Measurements from ENCODE around the gene ZCWPW1.
A peak's percentile ranks its signal among the peaks of the same experiment; 100 is the strongest.
"Not testable (repeated sequence)": the region's sequence is repeated elsewhere in the genome, so short reads cannot be mapped to it uniquely, and the experiment has no call there.

The ZCWPW1 gene

GRCh38 chr7:100457033-100457432, 28.5 kb upstream of the ZCWPW1 start:
- H3K4me3 ChIP-seq (ENCODE audit: low read depth, low read length): no peak overlapping the region

GRCh38 chr7:100456562-100456961, 28.1 kb upstream of the ZCWPW1 start:
- DNase-seq (ENCODE audit: low read depth): no peak
- H3K4me3 ChIP-seq (ENCODE audit: low read depth, low read length): no peak overlapping the region

More at GRCh38 chr7:100457033-100457432, 28.5 kb upstream of the ZCWPW1 start:
- DNase-seq (ENCODE audit: low read depth): no peak

GRCh38 chr7:100455206-100455605, 26.7 kb upstream of the ZCWPW1 start:
- no peak overlapping the region for H3K4me3 ChIP-seq (ENCODE audit: low read depth, low read length)
- DNase-seq (ENCODE audit: low read depth): no peak

- not testable (repeated sequence) for DNase-seq (ENCODE audit: low read depth); H3K4me3 ChIP-seq (ENCODE audit: low read depth, low read length)
These were observed 25.4 kb upstream of the ZCWPW1 start for GRCh38 chr7:100453854-100454253.

DNA sequence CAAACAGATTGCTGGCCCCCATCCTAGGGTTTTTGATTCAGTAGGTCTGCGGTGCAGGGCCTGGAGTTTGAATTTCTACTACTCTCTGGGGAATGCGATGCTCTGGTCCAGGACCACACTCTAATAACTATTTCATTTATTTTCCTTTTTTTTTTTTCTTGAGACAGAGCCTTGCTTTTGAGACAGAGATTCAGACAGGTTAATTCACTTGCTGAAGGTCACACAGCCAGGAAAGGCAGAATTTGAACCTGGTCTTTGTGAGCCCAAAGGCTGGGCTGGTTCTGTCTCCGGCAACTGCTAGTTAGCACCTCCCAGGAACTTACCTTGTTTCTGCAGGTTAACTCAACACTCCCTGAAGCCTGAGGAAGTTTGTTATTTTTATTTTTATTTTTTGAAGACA, 24.0 kb upstream of the ZCWPW1 start:
- H3K4me3 ChIP-seq (ENCODE audit: low read depth, low read length): no peak overlapping the region
- DNase-seq (ENCODE audit: low read depth): no peak

- H3K4me3 ChIP-seq (ENCODE audit: low read depth, low read length): no peak overlapping the region
These were observed 20.8 kb upstream of the ZCWPW1 start for GRCh38 chr7:100449190-100449795.

GRCh38 chr7:100447363-100447762, 18.9 kb upstream of the ZCWPW1 start:
- DNase-seq (ENCODE audit: low read depth); H3K4me3 ChIP-seq (ENCODE audit: low read depth, low read length): not testable (repeated sequence)

More at GRCh38 chr7:100449190-100449795, 20.8 kb upstream of the ZCWPW1 start:
- DNase-seq (ENCODE audit: low read depth): no peak

- DNase-seq (ENCODE audit: low read depth): peak; percentile 17
- no peak overlapping the region for H3K4me3 ChIP-seq (ENCODE audit: low read depth, low read length)
These were observed 17.5 kb upstream of the ZCWPW1 start for GRCh38 chr7:100446040-100446439.

GRCh38 chr7:100444311-100445278, 16.1 kb upstream of the ZCWPW1 start:
- DNase-seq (ENCODE audit: low read depth): peak; percentile 13
- no peak overlapping the region for H3K4me3 ChIP-seq (ENCODE audit: low read depth, low read length)

GRCh38 chr7:100443096-100443840, 14.8 kb upstream of the ZCWPW1 start:
- no peak for DNase-seq (ENCODE audit: low read depth)
- no peak overlapping the region for H3K4me3 ChIP-seq (ENCODE audit: low read depth, low read length)

DNA sequence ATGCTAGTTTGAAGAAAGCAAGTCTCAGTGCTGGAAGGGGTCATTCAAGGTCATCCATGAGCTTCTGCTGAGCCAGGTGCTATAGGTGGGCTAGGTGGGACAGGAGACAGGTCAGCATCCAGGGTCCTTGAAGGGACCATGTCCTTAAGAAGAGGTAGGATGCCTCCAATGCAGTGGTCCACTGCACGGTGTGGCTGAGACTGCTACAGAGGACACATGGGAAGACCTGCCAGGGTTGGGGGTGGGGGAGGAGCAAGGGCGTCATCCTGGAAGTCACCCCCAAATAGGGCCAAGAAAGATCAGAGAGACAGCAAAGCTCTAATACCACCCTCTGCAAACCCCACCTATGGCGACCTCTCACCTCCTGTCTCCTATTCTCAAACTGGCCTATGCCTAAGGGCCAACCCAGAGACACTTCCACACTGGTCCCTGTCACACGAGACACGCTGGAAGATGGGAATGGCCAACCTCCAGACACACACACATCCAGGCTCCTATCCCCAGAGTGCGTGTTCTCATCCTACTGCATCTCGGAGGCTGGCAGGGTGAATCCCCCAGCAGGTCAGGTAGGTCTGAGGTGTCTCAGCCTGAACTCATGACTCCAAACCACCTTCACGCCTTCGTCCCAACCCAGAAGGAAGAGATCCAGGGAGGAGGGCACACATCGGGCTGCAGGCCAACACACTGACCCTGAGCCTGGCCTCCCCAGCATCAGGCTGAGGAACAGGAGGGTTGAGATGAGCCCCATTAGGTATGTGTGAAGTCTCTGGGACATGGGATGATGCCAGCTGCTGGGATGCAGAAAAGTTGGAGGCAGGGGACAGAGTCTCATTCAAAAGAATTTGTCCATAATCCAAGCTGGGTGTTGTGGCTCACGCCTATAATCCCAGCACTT, 13.4 kb upstream of the ZCWPW1 start:
- no peak overlapping the region for H3K4me3 ChIP-seq (ENCODE audit: low read depth, low read length)
- no peak for DNase-seq (ENCODE audit: low read depth)

- not testable (repeated sequence) for DNase-seq (ENCODE audit: low read depth); H3K4me3 ChIP-seq (ENCODE audit: low read depth, low read length)
These were observed 10.7 kb upstream of the ZCWPW1 start for GRCh38 chr7:100439244-100439643.

GRCh38 chr7:100438731-100439130, 10.2 kb upstream of the ZCWPW1 start:
- DNase-seq (ENCODE audit: low read depth); H3K4me3 ChIP-seq (ENCODE audit: low read depth, low read length): not testable (repeated sequence)

- no peak for DNase-seq (ENCODE audit: low read depth)
These were observed 9.7 kb upstream of the ZCWPW1 start for GRCh38 chr7:100438172-100438571.

DNA sequence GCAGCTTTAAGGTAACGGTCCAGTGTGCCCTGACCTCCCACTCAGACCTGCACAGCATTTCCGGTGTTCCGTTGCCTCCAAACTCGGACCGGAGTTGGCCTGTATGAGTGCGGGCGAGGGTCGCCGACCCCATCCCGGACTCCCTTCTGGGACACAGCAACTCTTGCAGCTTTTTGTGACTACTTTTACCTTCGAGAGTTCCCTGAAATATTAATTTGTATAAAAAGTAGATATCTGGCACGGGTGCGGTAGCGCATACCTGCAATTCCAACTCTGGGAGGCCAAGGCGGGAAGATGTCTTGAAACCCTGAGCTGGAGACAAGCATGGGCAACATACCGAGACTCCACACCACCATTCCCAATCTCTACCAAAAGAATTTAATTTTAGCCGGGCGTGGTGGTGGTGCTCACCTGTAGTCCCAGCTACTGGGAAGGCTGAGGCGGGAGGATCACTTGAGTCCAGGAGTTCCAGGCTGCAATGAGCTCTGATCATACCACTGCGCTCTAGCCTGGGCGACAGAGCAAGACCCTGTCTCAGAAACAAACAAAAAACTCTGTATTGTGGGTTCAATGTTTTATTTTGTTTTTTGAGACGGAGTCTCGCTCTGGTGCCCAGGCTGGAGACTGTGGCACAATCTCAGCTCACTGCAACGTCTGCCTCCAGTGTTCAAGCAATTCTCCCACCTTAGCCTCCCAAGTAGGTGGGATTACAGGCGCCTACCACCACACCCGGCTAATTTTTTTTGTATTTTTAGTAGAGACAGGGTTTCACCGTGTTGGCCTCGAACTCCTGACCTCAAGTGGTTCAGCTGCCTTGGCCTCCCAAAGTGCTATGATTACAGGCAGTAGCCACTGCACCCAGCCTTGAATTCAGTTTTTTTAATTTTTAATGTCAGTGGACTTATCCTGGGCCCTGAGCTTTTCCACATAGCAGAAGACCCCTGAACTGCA, 8.9 kb upstream of the ZCWPW1 start:
- no peak overlapping the region for H3K4me3 ChIP-seq (ENCODE audit: low read depth, low read length)
- no peak for DNase-seq (ENCODE audit: low read depth)

More at GRCh38 chr7:100438172-100438571, 9.7 kb upstream of the ZCWPW1 start:
- no peak overlapping the region for H3K4me3 ChIP-seq (ENCODE audit: low read depth, low read length)

GRCh38 chr7:100435401-100436304, 7.2 kb upstream of the ZCWPW1 start:
- no peak for DNase-seq (ENCODE audit: low read depth)
- peak overlapping the region; percentile 79 for H3K4me3 ChIP-seq (ENCODE audit: low read depth, low read length)
